ENCODE measurements around the gene IRF2. TPM values are rescaled to one million over a fixed set of nuclear protein-coding genes. Genes with fewer than 3 reads are reported as not detected.

IRF2 gene
- total and polyA plus RNA-seq, 4 experiments from 2014 or later, result 66.7 to 87.2 (median 71.5) TPM

DNA sequence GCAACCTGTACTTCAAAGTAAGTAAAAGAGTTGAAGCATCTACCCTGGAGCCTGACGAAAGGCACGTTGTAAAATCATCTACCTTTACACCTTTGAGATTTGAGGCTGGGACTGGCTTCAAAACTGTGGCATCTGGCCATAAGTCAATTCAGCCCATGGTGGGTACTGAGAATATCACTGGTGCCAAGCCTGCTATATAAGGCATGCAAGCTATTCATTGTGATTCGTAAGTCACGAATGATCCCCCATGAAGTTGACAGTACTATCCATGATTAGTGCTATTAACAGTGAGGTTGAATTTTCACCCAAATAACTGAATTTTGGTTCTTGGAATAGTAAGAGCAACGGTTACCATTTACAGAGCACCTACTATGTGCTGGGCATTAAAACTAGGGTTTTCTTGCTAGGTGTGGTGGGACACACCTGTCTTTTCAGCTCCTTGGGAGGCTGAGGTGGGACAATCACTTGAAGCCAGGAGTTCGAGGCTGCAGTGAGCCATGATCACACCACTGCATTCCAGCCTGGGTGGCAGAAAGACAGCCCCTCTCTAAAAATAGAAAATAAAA, 39.8 kb downstream of the IRF2 start:
- Histone ChIP-seq H3K4me3 (ENCODE audit: low read length in 2 of 2) (no peak overlapping the region), H3K4me1 (ENCODE audit: insufficient read depth, low read length) (peaks cover 33% of the 10 kb centered on the region), H3K36me3 (ENCODE audit: insufficient read depth, low read length) (peaks cover 5% of the 10 kb centered on the region), H3K9me3 (ENCODE audit: control insufficient read depth in 1 of 2, low read length in 2 of 2) (no peaks in the 10 kb centered on the region), H3K27me3 (ENCODE audit: insufficient read depth, low read length) (no peaks in the 10 kb centered on the region), H3K27ac (ENCODE audit: low read depth, low read length) (no peak overlapping the region)
- ChIA-PET CTCF (ENCODE audit: partially characterized antibody) (interaction anchor here (1.2 to 1.8 kb wide), 2 partner anchors 13 to 164 kb away, joined by 3 to 6 read pairs; no protein-coding TSS in a partner anchor), POLR2A (ENCODE audit: partially characterized antibody) (no interaction called here)
- DNase-seq, result no peak
- no peaks in the 10 kb centered on the region for H3K27me3 Mint-ChIP-seq
- peaks cover 23 to 35% of the 10 kb centered on the region in 2 donors for H3K36me3 Mint-ChIP-seq
- no peak overlapping the region for H3K4me3 Mint-ChIP-seq
- intact Hi-C loops (cut with micrococcal nuclease), result no loop called here
- peaks cover 38 to 85% (median 65%) of the 10 kb centered on the region in 4 donors for H3K4me1 Mint-ChIP-seq
- H3K27ac Mint-ChIP-seq, result peak overlapping the region in 1 of 7 donors; percentile 22
- H3K9me3 Mint-ChIP-seq, result no peaks in the 10 kb centered on the region

DNA sequence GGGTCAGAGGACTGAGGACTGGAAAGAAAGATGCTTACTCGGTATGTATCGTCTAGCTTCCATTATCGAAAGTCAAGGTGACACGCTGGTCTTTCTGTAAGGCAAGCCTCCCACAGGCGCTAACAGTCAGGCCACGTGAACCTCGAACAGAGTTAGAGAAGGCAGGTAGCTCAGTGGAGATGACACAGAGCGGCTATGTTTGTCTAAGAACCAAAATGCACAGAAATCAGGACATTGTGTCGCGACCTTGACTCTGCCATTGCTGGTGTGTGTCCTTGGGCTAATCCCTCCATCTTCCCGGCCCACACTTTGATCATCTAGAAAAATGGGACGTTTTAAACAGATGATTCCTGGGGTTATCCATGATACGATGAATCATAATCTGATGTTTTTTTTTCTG, 40.3 kb downstream of the IRF2 start:
- intact Hi-C loops (cut with micrococcal nuclease), result no loop called here
- Histone ChIP-seq H3K4me3 (ENCODE audit: low read length in 2 of 2) (no peak overlapping the region), H3K9me3 (ENCODE audit: control insufficient read depth in 1 of 2, low read length in 2 of 2) (no peaks in the 10 kb centered on the region), H3K27me3 (ENCODE audit: insufficient read depth, low read length) (no peaks in the 10 kb centered on the region), H3K27ac (ENCODE audit: low read depth, low read length) (no peak overlapping the region), H3K4me1 (ENCODE audit: insufficient read depth, low read length) (peaks cover 33% of the 10 kb centered on the region), H3K36me3 (ENCODE audit: insufficient read depth, low read length) (peaks cover 5% of the 10 kb centered on the region)
- H3K4me1 Mint-ChIP-seq, result peaks cover 39 to 84% (median 66%) of the 10 kb centered on the region in 4 donors
- H3K27me3 Mint-ChIP-seq, result no peaks in the 10 kb centered on the region
- H3K4me3 Mint-ChIP-seq, result no peak overlapping the region
- no peaks in the 10 kb centered on the region for H3K9me3 Mint-ChIP-seq
- DNase-seq, result no peak
- CTCF ChIA-PET (ENCODE audit: partially characterized antibody), result interaction anchor here (1.2 to 1.8 kb wide), 2 partner anchors 13 to 14 kb away, joined by 5 to 6 read pairs; no protein-coding TSS in a partner anchor
- H3K27ac Mint-ChIP-seq, result peak overlapping the region in 2 of 7 donors; percentile 22 to 68
- POLR2A ChIA-PET (ENCODE audit: partially characterized antibody), result interaction anchor here (1.4 kb wide), 1 partner anchor 38 kb away, joined by 3 read pairs; no protein-coding TSS in a partner anchor
- peaks cover 24 to 37% of the 10 kb centered on the region in 2 donors for H3K36me3 Mint-ChIP-seq

DNA sequence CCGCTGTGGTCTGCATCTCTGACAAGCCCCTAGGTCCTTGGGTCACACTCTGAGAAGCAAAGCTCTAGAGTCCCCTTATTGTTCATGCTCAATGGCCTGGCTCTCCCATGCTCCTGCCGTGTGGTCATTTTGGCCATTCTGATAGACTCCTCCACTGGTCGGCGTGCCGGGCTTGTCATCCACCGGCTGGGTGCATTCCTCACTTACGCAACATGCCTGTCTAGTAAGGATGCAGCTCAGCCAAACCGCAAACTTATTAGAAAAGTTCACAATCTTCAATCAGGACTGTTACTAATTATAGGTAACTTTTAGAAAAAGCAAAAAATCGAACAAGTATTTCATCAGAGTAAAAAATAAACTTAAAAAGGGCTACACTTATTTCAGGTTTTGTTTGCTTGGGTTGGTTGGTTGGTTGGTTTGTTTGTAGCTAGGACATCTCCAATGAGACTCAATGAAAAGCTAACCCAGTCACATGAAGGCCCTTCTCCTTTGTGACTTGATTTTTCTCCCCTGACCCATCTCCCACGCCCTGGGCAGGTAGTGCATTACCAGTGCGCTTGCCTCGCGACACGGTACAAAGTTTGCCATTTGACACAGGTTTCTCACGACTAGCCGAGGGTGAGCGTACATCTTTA, 41.0 kb downstream of the IRF2 start:
- Mint-ChIP-seq H3K36me3 (peaks cover 30 to 42% of the 10 kb centered on the region in 2 donors), H3K4me3 (no peak overlapping the region), H3K9me3 (no peaks in the 10 kb centered on the region), H3K27me3 (no peaks in the 10 kb centered on the region), H3K4me1 (peaks cover 34 to 83% (median 65%) of the 10 kb centered on the region in 4 donors), H3K27ac (peak overlapping the region in 4 of 7 donors; percentile 48 to 82 (median 56))
- intact Hi-C loops (cut with micrococcal nuclease), result no loop called here
- Histone ChIP-seq H3K4me3 (ENCODE audit: low read length in 2 of 2) (no peak overlapping the region), H3K27ac (ENCODE audit: low read depth, low read length) (no peak overlapping the region), H3K9me3 (ENCODE audit: control insufficient read depth in 1 of 2, low read length in 2 of 2) (no peaks in the 10 kb centered on the region), H3K36me3 (ENCODE audit: insufficient read depth, low read length) (peaks cover 5% of the 10 kb centered on the region), H3K4me1 (ENCODE audit: insufficient read depth, low read length) (peaks cover 26% of the 10 kb centered on the region), H3K27me3 (ENCODE audit: insufficient read depth, low read length) (no peaks in the 10 kb centered on the region)
- CTCF ChIA-PET (ENCODE audit: partially characterized antibody), result interaction anchor here (1.2 to 1.8 kb wide), 2 partner anchors 12 to 15 kb away, joined by 5 to 6 read pairs; no protein-coding TSS in a partner anchor
- POLR2A ChIA-PET (ENCODE audit: partially characterized antibody), result interaction anchor here (1.4 kb wide), 1 partner anchor 39 kb away, joined by 3 read pairs; no protein-coding TSS in a partner anchor
- DNase-seq, result no peak

GRCh38 chr4:184432127-184432922, 42.0 kb downstream of the IRF2 start:
- DNase-seq, result no peak
- no peaks in the 10 kb centered on the region for H3K9me3 Mint-ChIP-seq
- Histone ChIP-seq H3K27me3 (ENCODE audit: insufficient read depth, low read length) (no peaks in the 10 kb centered on the region), H3K4me1 (ENCODE audit: insufficient read depth, low read length) (peaks cover 18% of the 10 kb centered on the region), H3K27ac (ENCODE audit: low read depth, low read length) (no peak overlapping the region), H3K9me3 (ENCODE audit: control insufficient read depth in 1 of 2, low read length in 2 of 2) (no peaks in the 10 kb centered on the region), H3K36me3 (ENCODE audit: insufficient read depth, low read length) (peaks cover 5% of the 10 kb centered on the region), H3K4me3 (ENCODE audit: low read length in 2 of 2) (no peak overlapping the region)
- H3K27me3 Mint-ChIP-seq, result no peaks in the 10 kb centered on the region
- ChIA-PET POLR2A (ENCODE audit: partially characterized antibody) (interaction anchor here (1.4 kb wide), 1 partner anchor 40 kb away, joined by 3 read pairs; no protein-coding TSS in a partner anchor), CTCF (ENCODE audit: partially characterized antibody) (no interaction called here)
- no peak overlapping the region for H3K4me3 Mint-ChIP-seq
- intact Hi-C loops (cut with micrococcal nuclease), result no loop called here
- H3K36me3 Mint-ChIP-seq, result peaks cover 39 to 52% of the 10 kb centered on the region in 2 donors
- peaks cover 29 to 83% (median 62%) of the 10 kb centered on the region in 4 donors for H3K4me1 Mint-ChIP-seq
- peak overlapping the region in 6 of 7 donors; percentile 28 to 77 (median 68) for H3K27ac Mint-ChIP-seq

- Histone ChIP-seq H3K4me3 (ENCODE audit: low read length in 2 of 2) (no peak overlapping the region), H3K36me3 (ENCODE audit: insufficient read depth, low read length) (peaks cover 13% of the 10 kb centered on the region), H3K27me3 (ENCODE audit: insufficient read depth, low read length) (no peaks in the 10 kb centered on the region), H3K27ac (ENCODE audit: low read depth, low read length) (no peak overlapping the region), H3K4me1 (ENCODE audit: insufficient read depth, low read length) (peaks cover 14% of the 10 kb centered on the region), H3K9me3 (ENCODE audit: control insufficient read depth in 1 of 2, low read length in 2 of 2) (no peaks in the 10 kb centered on the region)
- Mint-ChIP-seq H3K27me3 (no peaks in the 10 kb centered on the region), H3K36me3 (peaks cover 53 to 71% of the 10 kb centered on the region in 2 donors), H3K27ac (peak overlapping the region; percentile 18 to 86 (median 81)), H3K4me3 (no peak overlapping the region), H3K9me3 (no peaks in the 10 kb centered on the region), H3K4me1 (peaks cover 33 to 89% (median 66%) of the 10 kb centered on the region in 4 donors)
- intact Hi-C loops (cut with micrococcal nuclease), result no loop called here
- ChIA-PET POLR2A (ENCODE audit: partially characterized antibody) (no interaction called here), CTCF (ENCODE audit: partially characterized antibody) (interaction anchor here (1.5 to 1.8 kb wide), 2 partner anchors 10 to 13 kb away, joined by 4 to 6 read pairs; no protein-coding TSS in a partner anchor)
- no peak for DNase-seq
Observed at GRCh38 chr4:184430163-184430562, 44.2 kb downstream of the IRF2 start.

DNA sequence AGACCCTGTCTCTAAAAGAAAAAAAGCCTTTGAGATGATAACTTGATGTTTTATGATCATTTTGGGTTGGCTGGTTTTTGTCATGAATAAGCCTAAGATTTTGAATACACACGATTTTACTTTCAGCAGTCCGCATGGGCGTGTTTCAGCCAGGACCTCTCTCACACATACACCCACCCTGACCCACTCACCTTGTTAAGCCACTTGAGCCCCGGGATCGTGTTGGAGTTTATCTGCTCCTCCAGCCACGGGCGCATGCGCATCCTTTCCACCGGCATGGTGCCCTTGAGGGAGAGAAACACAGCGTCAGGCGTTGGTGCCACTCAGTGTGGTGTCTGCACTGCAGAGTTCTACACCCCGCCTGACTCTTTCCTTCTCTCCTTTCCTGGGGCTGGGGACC, 45.6 kb downstream of the IRF2 start:
- Histone ChIP-seq H3K27me3 (ENCODE audit: insufficient read depth, low read length) (no peaks in the 10 kb centered on the region), H3K4me3 (ENCODE audit: low read length in 2 of 2) (no peak overlapping the region), H3K9me3 (ENCODE audit: control insufficient read depth in 1 of 2, low read length in 2 of 2) (no peaks in the 10 kb centered on the region), H3K36me3 (ENCODE audit: insufficient read depth, low read length) (peaks cover 11% of the 10 kb centered on the region), H3K27ac (ENCODE audit: low read depth, low read length) (no peak overlapping the region), H3K4me1 (ENCODE audit: insufficient read depth, low read length) (peaks cover 14% of the 10 kb centered on the region)
- ChIA-PET CTCF (ENCODE audit: partially characterized antibody) (interaction anchor here (0.6 to 1.5 kb wide), 2 partner anchors 12 to 58 kb away, joined by 3 to 4 read pairs; no protein-coding TSS in a partner anchor), POLR2A (ENCODE audit: partially characterized antibody) (no interaction called here)
- Mint-ChIP-seq H3K9me3 (no peaks in the 10 kb centered on the region), H3K4me3 (no peak overlapping the region), H3K27me3 (no peaks in the 10 kb centered on the region), H3K4me1 (peaks cover 40 to 95% (median 68%) of the 10 kb centered on the region in 4 donors), H3K27ac (peak overlapping the region in 3 of 7 donors; percentile 39 to 73 (median 61)), H3K36me3 (peaks cover 53 to 77% of the 10 kb centered on the region in 2 donors)
- DNase-seq, result no peak
- intact Hi-C loops (cut with micrococcal nuclease), result no loop called here
